Measurements from ENCODE around the gene ANKRD17. TPM values are rescaled to one million over a fixed set of nuclear protein-coding genes. Genes with fewer than 3 reads are reported as not detected.

ANKRD17 gene
- total RNA-seq, 1 experiment from 2014 or later, result 62.1 TPM

- Histone ChIP-seq H3K27ac (ENCODE audit: low read depth, low read length) (no peak overlapping the region), H3K27me3 (ENCODE audit: insufficient read depth, low read length) (no peaks in the 10 kb centered on the region), H3K4me3 (replicated peaks in 1 of 2; ENCODE audit: low read depth in 1 of 2, low read length in 2 of 2) (no peak overlapping the region), H2AFZ (ENCODE audit: low read depth, low read length, poor library complexity, severe bottlenecking) (no peak overlapping the region), H3K9ac (ENCODE audit: low read length) (no peak overlapping the region), H3K79me2 (ENCODE audit: insufficient read depth, low read length) (peaks cover 100% of the 10 kb centered on the region), H3K4me1 (ENCODE audit: control insufficient read depth in 1 of 2, insufficient read depth in 2 of 2, low read length in 2 of 2) (no peaks in the 10 kb centered on the region), H3K36me3 (ENCODE audit: control insufficient read depth in 1 of 2, insufficient read depth in 2 of 2, low read length in 2 of 2) (no peaks in the 10 kb centered on the region), H4K20me1 (ENCODE audit: insufficient read depth) (peaks cover 38% of the 10 kb centered on the region; the same call in 1 of the 2 replicates), H3K9me2 (ENCODE audit: insufficient read depth) (no peaks in the 10 kb centered on the region), H3K9me3 (ENCODE audit: control insufficient read depth in 1 of 2, insufficient read depth in 1 of 2, low read depth in 1 of 2, low read length in 2 of 2) (no peaks in the 10 kb centered on the region), H3K4me2 (ENCODE audit: low read length) (no peak overlapping the region)
- ChIA-PET CTCF (no interaction called here), RAD21 (ENCODE audit: low non-redundant PET in 1 of 2, low total read pairs in 2 of 2, uncharacterized antibody in 2 of 2, unreplicated experiment in 2 of 2) (no interaction called here), POLR2A (no interaction called here)
- BruUV-seq (replicated peaks), result no TSS peak
- ATAC-seq (no peak), DNase-seq (ENCODE audit: low read depth, low spot score) (no peak)
- TF ChIP-seq CTCF (IDR thresholded peaks at IDR 0.05 in 2 of 3, conservative IDR thresholded peaks at IDR 0.05 in 1 of 3; ENCODE audit: borderline replicate concordance in 1 of 3, insufficient read depth in 1 of 3, low read depth in 2 of 3, low read length in 2 of 3) (no peak), FOSL1 (IDR thresholded peaks at IDR 0.05; ENCODE audit: low read depth) (no peak), ELF1 (IDR thresholded peaks at IDR 0.05; ENCODE audit: borderline replicate concordance, low read depth) (no peak), ZBTB33 (IDR thresholded peaks at IDR 0.05; ENCODE audit: extremely low read depth, insufficient replicate concordance, low read length) (no peak), ATF3 (IDR thresholded peaks at IDR 0.05) (no peak), YY1 (IDR thresholded peaks at IDR 0.05; ENCODE audit: extremely low read depth, insufficient replicate concordance, low read depth, low read length) (no peak), SP1 (IDR thresholded peaks at IDR 0.05; ENCODE audit: low read depth) (no peak), JUND (IDR thresholded peaks at IDR 0.05) (no peak), EGR1 (IDR thresholded peaks at IDR 0.05; ENCODE audit: low read depth) (no peak), MAX (IDR thresholded peaks at IDR 0.05) (no peak), SIN3A (IDR thresholded peaks at IDR 0.05; ENCODE audit: low read depth) (no peak), ZNF274 (IDR thresholded peaks at IDR 0.05; ENCODE audit: low read depth, low read length) (no peak), ZFX (IDR thresholded peaks at IDR 0.05) (no peak), EZH2 (IDR thresholded peaks at IDR 0.05) (no peak), POLR2A (IDR thresholded peaks at IDR 0.05; ENCODE audit: borderline replicate concordance, extremely low read depth, insufficient read depth, insufficient read length) (no peak), EZH2phosphoT487 (IDR thresholded peaks at IDR 0.05; ENCODE audit: borderline replicate concordance) (no peak), SRF (IDR thresholded peaks at IDR 0.05; ENCODE audit: low read depth) (no peak), REST (IDR thresholded peaks at IDR 0.05; ENCODE audit: low read depth) (no peak), CEBPB (IDR thresholded peaks at IDR 0.05; ENCODE audit: low read depth) (no peak)
- intact Hi-C loops (cut with micrococcal nuclease), result no loop called here
These were observed 61.4 kb downstream of the ANKRD17 start for GRCh38 chr4:73197220-73197619.
